ELF-1 (cell line): ENCODE measurements around the gene KIAA1328.
"Not testable (repeated sequence)": the region's sequence is repeated elsewhere in the genome, so short reads cannot be mapped to it uniquely, and the experiment has no call there.

Experiments used
- DNase-seq: peaks from one replicate; pipeline ENCODE4 v3.0.0-alpha.2; 2016; ENCODE audit warnings: low read depth, low spot score

Gene KIAA1328

DNA sequence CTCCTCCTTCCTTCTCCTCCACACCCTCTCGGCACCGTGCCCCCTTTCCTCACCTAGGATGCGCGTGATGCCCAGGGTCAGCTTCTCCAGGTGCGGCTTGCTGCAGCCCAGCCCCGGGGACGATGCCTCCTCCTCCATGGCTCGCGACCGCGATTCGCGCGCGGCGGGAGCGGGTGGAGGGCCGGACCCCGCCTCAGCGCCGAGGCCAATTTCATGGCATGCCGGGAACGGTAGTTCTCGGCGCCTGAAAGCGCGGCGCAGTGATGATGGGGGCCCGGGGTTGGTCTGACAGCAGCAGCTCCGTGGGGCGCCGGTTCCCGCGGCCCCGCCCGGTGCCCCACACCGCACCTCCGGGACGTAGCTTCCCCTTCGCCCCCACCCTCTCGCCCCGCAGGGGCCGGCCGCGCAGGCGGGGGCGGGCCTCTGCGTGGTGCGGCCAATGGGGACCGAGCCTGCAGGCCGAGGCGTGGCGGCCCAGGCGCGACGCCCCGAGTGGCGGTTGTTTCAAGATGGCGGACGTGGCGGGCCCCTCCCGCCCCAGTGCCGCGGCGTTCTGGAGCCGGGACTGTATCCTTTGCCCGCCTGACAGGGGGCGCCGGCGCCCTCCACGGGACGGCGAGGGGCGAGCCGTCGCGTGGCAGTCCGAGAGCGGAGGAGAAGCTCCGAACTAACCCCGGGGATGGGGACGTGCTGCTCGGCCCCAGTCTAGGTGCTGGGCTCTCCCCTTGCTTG lies at the start of gene KIAA1328, which contains the start of gene TPGS2:
TSS of gene KIAA1328 (plus strand) at position 498 of the 732 bp plus-strand sequence. CDS start at position 510, 12 bp downstream.
TSS of gene TPGS2 (minus strand) at position 373 of the 732 bp plus-strand sequence. CDS start at position 138, 235 bp downstream.
- DNase-seq, result peak; percentile 91

DNA sequence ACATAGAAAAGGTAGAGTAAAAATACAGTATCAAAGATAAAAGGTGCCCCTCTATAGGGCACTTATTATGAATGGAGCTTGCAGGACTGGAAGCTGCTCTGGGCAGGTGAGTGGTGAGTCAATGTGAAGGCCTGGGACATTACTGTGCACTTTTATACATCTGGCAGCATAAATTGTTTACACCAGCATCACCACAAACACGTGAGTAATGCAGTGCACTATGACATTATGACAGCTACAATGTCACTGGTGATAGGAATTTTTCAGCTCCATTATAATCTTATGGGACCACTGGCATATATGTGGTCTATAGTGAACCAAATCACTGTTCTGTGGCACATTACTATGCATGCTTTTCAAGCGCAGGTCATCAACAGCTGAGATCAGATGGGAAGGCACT lies 48.2 kb upstream of the KIAA1328 start:
- no peak for DNase-seq

DNA sequence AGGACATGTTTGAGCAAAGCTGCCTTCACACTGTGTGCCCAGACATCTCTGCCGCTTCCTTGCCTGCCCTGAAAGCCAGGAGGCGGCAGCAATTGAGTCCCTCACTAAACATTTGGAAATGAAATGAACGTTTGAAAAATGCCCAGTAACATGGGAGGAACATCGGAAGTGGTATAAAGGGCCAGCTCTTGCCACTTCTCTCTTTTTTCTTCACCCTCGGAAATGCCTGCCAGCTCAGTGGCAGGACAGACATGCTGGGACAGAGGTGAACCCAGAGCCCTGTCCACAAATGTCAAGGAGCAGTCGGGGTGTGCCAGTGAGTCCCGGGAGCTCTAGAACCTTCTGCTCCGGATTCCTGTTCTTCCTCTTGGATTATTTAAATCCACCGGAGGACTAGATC lies 46.2 kb upstream of the KIAA1328 start:
- no peak for DNase-seq

DNA sequence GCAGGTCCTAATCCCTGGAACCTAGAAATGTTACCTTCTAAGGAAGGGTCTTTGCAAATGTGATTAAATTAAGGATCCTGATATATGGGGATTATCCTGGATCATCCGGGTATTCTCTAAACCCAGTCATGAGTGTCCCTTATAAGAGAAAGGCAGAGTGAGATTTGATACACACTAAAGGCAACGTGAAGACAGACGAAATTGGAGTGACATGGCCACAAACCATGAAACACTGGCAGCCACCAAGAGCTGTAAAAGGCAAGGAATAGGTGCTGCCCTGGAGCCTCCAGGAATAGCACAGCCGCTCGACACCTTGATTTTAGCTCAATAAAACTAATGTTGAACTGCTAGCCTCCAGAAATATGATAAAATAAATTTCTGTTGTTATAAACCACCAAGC lies 45.1 kb upstream of the KIAA1328 start:
- DNase-seq, result no peak

DNA sequence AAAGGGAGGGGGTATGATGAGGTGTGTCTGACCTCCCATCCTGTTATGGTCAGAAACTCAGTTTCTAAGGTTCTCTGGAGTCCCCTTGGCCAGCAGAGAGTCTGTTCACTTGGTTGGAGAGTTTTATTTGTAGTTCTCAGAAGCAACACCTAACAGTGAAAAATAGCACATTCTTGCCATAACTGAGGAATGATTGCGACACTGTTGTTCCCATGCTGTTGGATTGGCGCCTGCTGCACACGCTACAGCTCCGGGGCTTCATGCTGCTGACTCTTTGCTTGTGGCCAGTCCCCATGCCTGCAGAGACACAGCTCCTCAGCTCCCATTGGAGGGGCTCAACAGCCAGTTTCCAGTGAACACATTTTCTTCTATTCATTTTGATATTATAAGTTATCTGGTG lies 42.2 kb upstream of the KIAA1328 start:
- DNase-seq, result peak; percentile 33

DNA sequence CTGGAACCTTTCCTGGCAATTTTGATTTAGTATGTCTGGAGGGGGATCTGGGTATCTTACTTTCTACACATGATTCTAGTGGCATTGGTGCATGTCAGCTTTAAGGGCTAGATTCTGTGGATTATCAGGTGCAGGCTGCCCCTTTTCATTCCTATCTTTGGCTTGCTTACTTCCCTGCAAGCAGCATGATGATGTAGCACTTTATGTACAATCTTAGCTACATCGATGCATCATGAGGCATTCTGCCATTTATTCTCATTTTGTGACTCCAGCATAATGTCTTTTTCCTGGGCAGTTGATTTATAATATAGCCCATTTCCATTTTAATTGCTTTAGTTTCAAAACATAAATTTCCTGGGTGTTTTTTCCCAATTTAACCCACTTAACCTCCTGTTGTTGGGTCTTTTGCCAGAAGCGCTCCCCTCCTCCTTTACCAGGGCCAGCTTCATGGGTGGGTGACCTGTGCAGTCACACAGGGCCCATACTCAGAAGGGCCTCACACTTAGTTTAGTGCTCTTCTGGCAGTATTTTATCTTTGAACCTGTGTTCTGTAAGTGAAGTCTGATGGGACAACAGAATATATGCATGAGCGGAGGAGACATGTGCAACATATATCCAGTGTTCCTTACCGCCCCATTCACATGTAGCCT lies 36.2 kb upstream of the KIAA1328 start:
- DNase-seq, result no peak

DNA sequence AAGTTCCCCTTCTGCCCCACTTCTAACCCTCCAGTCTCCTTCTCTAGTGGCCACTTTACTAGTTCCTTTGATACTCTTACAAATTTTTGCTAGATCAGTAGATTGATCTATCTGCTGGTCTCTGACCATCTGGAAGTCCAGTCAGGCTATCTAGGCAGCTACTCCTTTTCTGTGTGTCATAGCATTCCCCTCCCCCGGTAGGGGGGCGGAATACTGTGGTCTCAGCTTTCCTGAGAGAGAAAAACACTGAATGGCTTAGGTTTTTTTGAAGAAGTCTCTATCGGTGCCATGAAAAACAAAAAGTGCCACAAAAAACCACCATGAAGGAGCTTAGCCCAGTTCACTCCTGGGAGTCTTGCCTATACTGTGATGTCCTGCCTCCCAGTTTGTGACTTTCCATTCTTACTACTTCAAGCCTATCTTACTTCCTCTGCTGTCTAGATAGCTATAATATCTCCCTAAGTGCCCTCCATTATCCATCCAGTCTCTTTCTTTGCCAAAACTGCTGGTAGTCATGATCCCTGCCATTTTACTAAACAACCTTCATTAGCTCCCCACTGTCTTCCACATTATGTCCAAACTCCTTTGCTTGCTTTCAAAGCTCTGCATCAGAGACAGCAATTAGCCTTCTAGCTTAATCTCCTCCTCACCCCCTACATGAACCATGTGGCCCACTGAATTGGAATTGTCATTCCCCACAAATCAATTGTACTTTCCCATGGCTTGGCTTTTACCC lies 30.0 kb upstream of the KIAA1328 start:
- DNase-seq, result no peak

DNA sequence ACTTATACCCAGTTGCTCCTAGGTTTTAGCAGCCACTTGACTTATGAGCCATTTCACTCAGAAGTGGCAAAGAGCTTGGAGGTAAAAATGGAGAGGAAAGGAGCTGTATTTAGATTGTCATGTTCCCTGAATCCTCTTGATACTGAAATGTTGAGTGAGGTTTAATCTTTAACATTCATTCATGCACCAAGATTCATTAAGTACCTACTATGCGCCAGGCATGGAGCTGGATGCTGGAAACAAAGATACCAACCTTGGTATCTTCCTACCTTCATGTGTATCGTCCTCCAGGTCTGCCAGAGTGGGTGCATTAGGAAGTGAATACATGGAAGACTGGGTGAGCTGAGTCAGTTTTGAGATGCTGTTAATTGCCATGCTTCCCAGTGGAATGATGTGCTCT lies 23.8 kb upstream of the KIAA1328 start:
- DNase-seq, result no peak

DNA sequence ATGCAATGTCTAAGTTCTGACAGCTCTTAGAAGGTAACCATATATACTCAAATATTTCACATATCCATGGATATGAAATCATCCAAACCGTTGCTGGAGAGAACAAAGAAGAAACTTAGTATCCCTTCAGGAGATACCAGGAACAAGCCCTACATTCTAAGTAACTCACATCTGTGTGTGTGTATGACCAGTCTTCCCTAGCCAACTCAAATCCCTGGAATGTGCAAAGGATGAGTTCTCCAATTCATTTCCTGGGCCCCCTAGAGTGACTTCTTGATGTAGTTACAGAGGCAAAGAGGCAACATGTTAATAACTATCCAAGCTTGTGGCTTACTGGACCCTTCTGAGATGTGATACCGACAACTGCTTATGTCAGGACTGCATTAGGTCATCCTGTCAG lies 20.2 kb upstream of the KIAA1328 start:
- no peak for DNase-seq

DNA sequence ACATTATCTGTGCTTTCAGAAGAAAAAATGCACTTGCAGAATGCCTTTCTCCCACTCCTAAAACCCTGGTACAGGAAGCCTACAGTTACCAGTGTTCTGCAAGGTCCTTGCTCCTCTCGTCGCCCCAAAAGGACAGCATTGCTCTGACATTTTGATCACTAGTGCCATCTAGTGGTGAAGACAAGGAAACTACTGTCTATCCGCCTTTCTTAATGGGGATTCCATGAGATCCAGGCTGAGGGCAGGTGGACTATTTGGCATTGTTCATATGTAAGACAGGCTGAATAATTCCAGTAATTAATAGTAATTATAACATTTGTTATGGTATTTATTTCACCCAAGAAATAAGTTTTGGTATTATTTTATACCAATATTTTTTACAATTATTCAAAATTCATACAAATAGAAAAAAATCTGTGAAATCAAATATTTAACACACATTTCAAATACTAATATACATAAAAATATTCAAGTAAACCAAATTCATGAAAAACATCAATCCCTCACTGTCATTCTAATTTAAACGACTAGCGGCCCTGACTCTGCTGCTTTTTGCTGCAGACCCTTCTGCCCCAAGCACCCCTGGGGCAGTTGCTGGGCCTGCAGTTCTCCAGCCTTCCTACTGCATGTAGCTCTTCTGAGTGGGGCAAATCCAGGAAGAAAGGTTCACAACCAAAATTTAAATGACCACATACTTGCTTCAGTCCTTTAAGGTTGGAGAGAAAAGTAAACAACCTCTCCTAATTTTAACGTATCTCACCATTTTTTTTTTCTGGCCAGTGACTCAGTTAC lies 19.1 kb upstream of the KIAA1328 start:
- DNase-seq, result peak; percentile 30

DNA sequence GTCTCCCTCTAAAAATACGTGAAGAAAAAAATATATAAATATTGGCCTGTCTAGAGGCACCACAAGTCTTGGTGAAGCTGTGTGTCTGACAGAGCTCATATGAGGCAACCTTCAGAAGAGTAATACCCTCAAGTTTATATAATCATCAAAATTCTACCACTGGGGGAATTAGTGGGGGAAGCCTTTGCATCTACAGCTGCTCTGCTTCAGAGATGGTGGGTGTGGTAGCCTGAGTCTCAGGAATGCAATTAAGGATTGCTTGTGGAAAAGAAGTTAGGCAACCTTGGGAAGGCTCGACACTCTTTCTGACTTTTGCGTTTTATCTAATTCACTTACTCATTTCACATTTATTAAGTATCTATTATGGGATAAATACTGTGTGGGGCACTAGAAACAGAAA lies 17.5 kb upstream of the KIAA1328 start:
- no peak for DNase-seq

DNA sequence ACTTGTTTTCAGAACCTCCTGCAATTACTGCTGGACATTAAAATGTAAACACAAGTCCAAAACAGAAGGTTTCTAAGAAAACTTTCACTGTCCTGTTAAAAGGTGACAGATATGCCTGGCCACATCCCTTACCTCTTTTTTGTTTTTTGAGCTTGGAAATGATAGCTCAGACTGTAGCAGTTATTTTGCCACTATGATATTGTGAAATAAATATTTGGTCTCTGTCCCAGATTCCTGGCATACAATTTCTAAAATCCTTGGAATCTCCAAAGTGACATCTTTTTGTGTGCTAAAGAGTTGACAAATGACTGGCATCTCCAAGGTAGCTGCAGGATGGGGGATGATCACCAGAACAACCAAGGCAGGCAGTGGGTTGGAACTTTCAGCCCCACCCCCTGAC lies 17.0 kb upstream of the KIAA1328 start:
- no peak for DNase-seq

DNA sequence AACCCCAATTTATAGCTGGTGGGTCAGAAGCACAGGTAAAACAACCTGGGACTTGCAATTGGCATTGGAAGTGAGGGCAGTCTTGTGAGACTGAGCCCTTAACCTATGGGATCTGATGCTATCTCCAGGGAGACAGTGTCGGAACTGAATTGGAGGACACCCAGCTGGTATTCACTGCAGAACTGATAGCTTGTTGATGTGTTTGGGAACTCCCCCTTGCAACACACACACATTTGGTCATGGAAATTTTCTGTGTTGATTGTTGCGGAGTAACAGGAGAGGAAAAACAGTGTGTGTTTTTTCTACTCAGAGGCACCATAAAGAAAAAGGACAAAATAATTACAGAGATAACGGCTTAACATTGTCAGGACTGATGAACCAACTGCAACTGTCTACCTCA lies 16.2 kb upstream of the KIAA1328 start:
- DNase-seq, result no peak

DNA sequence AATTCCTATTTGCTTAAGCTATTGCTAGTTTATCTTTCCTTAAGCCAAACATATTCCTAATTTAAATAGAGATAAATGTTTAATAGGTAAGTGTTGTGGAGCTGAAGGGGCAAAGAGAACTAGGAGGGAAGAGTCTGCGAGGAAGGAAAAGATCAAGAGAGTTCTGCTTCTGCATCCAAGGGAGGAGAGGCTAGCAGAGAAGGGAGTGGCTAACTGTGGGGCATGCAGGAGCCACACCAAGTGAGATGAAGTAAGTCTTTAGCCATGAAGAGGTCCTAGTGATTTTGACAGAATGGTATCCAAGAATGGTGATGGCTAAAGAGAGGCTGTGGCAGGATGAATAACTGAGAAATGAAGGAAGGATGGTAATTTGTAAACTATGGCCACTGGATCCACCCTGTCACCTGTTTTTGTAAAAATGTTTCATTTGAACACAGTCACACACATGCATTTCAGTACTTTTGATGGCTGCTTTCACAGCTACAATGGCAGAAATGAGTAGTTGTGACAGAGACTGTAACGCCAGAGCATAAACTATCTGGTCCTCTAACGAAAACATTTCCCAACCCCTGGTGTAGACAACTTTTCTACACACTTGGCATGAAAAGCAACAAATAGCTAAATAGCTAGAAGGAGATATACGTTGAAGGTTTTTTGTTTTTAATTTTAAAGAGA lies 15.7 kb upstream of the KIAA1328 start:
- DNase-seq, result no peak

DNA sequence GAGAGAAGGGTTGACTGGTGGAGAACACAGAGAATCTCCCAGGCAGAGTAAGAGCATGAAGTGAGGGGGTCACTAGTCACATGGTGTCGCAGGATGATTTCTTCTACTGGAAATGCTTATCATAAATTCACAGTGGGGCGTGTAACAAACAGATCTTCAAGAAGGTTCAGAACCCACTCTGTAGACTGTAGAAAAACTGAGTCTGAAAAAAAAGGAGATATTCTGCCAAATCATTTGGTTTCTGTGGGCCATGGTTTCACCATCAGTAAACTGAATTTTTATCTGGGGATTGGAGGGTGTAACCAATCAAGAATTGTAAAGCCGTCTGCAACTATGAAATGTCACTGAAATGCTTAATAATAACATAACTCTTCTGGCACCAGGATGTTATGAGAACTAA lies 15.1 kb upstream of the KIAA1328 start:
- DNase-seq, result no peak

DNA sequence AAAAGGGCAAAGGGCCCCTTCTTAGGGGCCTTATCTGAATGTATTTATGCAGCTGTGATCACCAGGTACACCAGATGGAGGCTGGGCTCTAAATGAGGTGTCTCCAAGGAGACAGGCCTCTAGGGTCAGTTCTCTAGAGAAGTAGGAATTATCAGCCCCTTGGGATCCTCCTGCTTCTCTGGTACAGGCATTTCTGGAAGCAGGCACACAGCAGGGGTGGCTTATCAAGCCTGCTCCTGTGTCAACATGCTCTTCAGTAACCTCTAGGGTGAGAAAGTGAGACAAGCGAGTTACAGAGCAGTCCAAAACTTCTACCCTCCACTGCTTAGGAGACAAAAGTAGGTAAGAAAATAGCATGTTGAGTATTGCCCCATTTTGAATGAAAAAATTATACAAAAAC lies 13.9 kb upstream of the KIAA1328 start:
- no peak for DNase-seq

DNA sequence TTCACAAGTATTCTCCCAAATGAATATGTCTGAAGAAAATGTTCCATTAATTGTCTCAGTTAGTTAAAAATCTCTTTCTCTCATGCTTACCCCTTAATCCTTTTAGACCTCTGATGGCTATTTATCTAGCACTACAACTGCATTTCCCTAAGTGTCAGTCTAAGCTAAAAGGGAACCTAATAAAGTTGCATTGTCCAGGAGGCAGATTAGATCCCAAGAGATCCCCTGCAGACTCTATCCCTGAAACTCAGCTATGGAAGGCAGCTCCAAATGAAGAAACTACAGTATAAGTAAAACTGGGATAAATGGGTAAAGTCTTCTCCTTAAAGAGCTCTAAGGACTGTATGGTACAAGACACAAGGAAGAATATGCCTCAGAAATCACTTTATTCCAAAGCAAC lies 12.8 kb upstream of the KIAA1328 start:
- DNase-seq, result not testable (repeated sequence)

DNA sequence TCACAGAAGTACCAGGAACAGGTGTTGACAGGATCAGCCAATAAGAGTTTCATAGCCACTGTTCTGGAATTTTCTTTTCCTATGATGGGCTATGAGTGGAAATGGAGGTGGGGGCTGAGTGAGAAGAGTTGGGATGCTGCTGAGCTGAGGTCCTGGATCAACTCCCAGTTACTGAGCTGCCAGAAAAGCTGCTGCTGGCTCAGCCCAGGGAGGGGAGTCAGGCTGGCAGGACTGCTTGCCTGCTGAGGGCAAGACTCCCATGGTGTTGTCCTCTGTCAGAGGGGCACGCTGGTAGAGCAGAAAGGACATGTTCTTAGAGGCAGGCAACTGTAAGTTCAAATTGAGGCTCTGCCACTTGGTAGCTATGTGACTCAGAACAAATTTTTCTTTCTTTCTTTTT lies 11.9 kb upstream of the KIAA1328 start:
- no peak for DNase-seq

DNA sequence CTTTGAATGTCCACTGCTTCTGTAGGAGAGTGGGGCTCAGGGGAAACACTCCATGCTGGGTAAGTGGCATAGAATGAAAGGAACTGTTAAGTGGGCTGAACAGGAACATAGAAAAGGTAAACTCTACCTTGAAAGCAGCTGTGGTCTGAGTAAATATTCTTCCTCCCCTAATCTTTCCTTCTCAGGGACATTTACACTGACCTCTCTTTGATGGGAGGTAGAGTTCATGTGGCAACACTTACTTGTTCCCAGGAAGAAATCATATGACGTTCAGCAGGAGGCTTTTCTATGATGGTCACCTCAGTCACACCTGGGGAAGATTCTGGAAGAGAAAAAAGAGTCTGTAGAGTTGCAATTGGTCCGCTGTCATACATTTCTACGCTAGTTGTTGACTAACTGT lies 10.3 kb upstream of the KIAA1328 start:
- DNase-seq, result no peak

DNA sequence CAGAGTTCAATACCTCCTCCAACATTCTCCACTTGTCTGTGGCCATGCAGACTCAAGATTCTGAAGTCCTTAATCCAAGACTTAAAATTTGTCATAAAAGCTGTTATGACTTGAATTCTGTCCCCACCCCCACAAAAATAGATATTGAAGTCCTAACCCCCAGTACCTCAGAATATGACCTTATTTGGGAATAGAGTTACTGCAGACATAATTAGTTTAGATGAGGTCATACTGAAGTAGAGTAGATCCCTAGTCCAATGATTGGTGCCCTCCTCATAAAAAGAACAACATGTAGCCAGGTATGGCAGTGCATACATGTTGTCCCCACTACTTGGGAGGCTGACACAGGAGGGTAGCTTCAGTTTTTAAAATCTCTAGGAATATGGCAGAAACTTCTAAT lies 9.3 kb upstream of the KIAA1328 start:
- no peak for DNase-seq

DNA sequence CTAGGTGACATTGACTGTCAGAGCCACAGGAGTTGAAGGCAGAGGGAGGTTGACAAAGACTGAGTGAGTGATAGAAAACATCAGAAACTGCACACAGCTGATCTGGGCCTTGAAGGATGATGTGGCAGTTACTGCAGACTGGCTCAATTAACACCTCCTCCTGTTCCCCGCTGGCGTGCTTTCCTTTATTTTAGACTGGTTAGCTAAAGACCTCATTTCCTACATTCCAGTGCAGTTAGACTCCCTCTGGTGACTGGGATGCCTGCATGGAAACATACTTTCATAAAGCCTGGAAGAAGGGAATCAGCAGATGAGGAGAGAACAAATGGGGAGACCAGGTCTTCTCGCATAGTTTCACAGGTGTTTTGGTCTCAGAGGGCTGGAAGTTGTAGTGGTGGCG lies 7.2 kb upstream of the KIAA1328 start:
- no peak for DNase-seq
